Tibial nerve (tissue), 4 donors: ENCODE results near the gene ERCC8. TPM values are rescaled to one million over a fixed set of nuclear protein-coding genes. Genes with fewer than 3 reads are reported as not detected.

ENCODE experiments used
- DNase-seq, 2 donors: peaks; one replicate each; pipeline ENCODE4 v3.0.0-alpha.2; 2019; ENCODE audit warnings: low spot score in 2 of 2
- H3K27ac ChIP-seq, 4 donors: fragments of 200-600 bp; sonication (generic) in 3 of 4; one replicate each; pipeline ENCODE4 v1.5.1; 2017 to 2019; ENCODE audit warnings: mild to moderate bottlenecking in 1 of 4
- H3K27me3 ChIP-seq, 2 donors: fragments of 200-600 bp; sonication (generic) in 1 of 2; one replicate each; pipeline versions ENCODE4 v1.5.1 to v1.6.0; 2017 to 2019
- H3K36me3 ChIP-seq, 3 donors: fragments of 200-600 bp; sonication (generic); one replicate each; pipeline ENCODE4 v1.5.1; 2018 to 2019
- H3K4me1 ChIP-seq, 4 donors: fragments of 200-600 bp; sonication (generic) in 3 of 4; one replicate each; pipeline ENCODE4 v1.5.1; 2017 to 2019
- H3K4me3 ChIP-seq, 4 donors: fragments of 200-600 bp; sonication (generic) in 3 of 4; one replicate each; pipeline ENCODE4 v1.5.1; 2017 to 2019; ENCODE audit warnings: mild to moderate bottlenecking in 1 of 4, moderate library complexity in 1 of 4
- H3K9me3 ChIP-seq, 4 donors: fragments of 200-600 bp; sonication (generic) in 3 of 4; one replicate each; pipeline ENCODE4 v1.5.1; 2017 to 2019
- CTCF ChIP-seq, 5 experiments: fragments of 200-600 bp in 3 of 5; fragments of 450-650 bp in 2 of 5; sonication (generic) in 3 of 5; IDR thresholded peaks; one replicate each; pipeline ENCODE4 v1.5.1; 2016 to 2019; ENCODE audit warnings: antibody characterized with exemption in 5 of 5, mild to moderate bottlenecking in 3 of 5, moderate library complexity in 2 of 5
- EP300 ChIP-seq, 2 donors: sonication (generic); formaldehyde crosslinking; IDR thresholded peaks; one replicate each; pipeline ENCODE4 v1.6.1; 2017; ENCODE audit warnings: antibody characterized with exemption in 2 of 2, mild to moderate bottlenecking in 1 of 2
- POLR2A ChIP-seq, 2 donors: fragments of 450-650 bp; IDR thresholded peaks; one replicate each; pipeline ENCODE4 v1.6.1; 2017; ENCODE audit warnings: antibody characterized with exemption in 2 of 2, mild to moderate bottlenecking in 2 of 2, moderate library complexity in 2 of 2
- WGBS, 2 donors: methylation state at CpG; one replicate each; pipeline ENCODE4 v1.1.5; 2018; 5-methylcytosine and 5-hydroxymethylcytosine counted together
- total RNA-seq, 4 donors: library from RNA; depleted of rRNA; stranded (reverse); fragments of >200 nt; gene quantifications; one replicate each; pipeline ENCODE4 v1.1.0, GENCODE V29; 2016

Gene ERCC8
- total RNA-seq, 4 donors from 2014 or later = 10.5 to 17.5 (median 15.8) TPM

GRCh38 chr5:60927450-60927849 is 17.4 kb downstream of the ERCC8 start:
- no peak for TF ChIP-seq EP300 (IDR thresholded peaks at IDR 0.05)
- TF ChIP-seq POLR2A (IDR thresholded peaks at IDR 0.05) = no peak
- no peak for TF ChIP-seq CTCF (IDR thresholded peaks at IDR 0.05)
- no peak overlapping the region for H3K27ac ChIP-seq

GRCh38 chr5:60918466-60918865 is 26.4 kb downstream of the ERCC8 start:
- 95 to 97% methylated on average over 2 of the region's 2 CpGs for WGBS, 2 donors
- Histone ChIP-seq H3K4me1 (no peaks in the 10 kb centered on the region), H3K9me3 (no peaks in the 10 kb centered on the region), H3K27me3 (no peaks in the 10 kb centered on the region), H3K27ac (no peak overlapping the region), H3K36me3 (peaks cover 0 to 57% (median 0%) of the 10 kb centered on the region in 3 donors), H3K4me3 (no peak overlapping the region)
- TF ChIP-seq CTCF (IDR thresholded peaks at IDR 0.05) (no peak), POLR2A (IDR thresholded peaks at IDR 0.05) (no peak), EP300 (IDR thresholded peaks at IDR 0.05) (no peak)
- DNase-seq = no peak

More at GRCh38 chr5:60927450-60927849, 17.4 kb downstream of the ERCC8 start:
- no peak overlapping the region for H3K4me3 ChIP-seq
- no peak for DNase-seq
- peaks cover 0 to 6% (median 0%) of the 10 kb centered on the region in 4 donors for H3K9me3 ChIP-seq
- H3K27me3 ChIP-seq = no peaks in the 10 kb centered on the region
- no peaks in the 10 kb centered on the region for H3K4me1 ChIP-seq
- H3K36me3 ChIP-seq = peaks cover 0 to 45% (median 0%) of the 10 kb centered on the region in 3 donors

- Histone ChIP-seq H3K27ac (no peak overlapping the region), H3K4me1 (no peaks in the 10 kb centered on the region), H3K27me3 (no peaks in the 10 kb centered on the region), H3K9me3 (no peaks in the 10 kb centered on the region), H3K4me3 (no peak overlapping the region), H3K36me3 (peaks cover 0 to 57% (median 0%) of the 10 kb centered on the region in 3 donors)
- no peak for DNase-seq
- TF ChIP-seq POLR2A (IDR thresholded peaks at IDR 0.05) (no peak), CTCF (IDR thresholded peaks at IDR 0.05) (no peak), EP300 (IDR thresholded peaks at IDR 0.05) (no peak)
These were observed 28.2 kb downstream of the ERCC8 start for GRCh38 chr5:60916646-60917045.

GRCh38 chr5:60903356-60903755 is 41.5 kb downstream of the ERCC8 start:
- WGBS, 2 donors = 49 to 67% methylated on average over 4 of the region's 4 CpGs
- Histone ChIP-seq H3K4me1 (peaks cover 0 to 3% (median 0%) of the 10 kb centered on the region in 4 donors), H3K9me3 (no peaks in the 10 kb centered on the region), H3K36me3 (peaks cover 0 to 25% (median 0%) of the 10 kb centered on the region in 3 donors), H3K27ac (no peak overlapping the region), H3K27me3 (no peaks in the 10 kb centered on the region), H3K4me3 (no peak overlapping the region)
- no peak for DNase-seq
- TF ChIP-seq EP300 (IDR thresholded peaks at IDR 0.05) = no peak
- no peak for TF ChIP-seq POLR2A (IDR thresholded peaks at IDR 0.05)
- no peak for TF ChIP-seq CTCF (IDR thresholded peaks at IDR 0.05)

- no peak overlapping the region for H3K4me3 ChIP-seq
- H3K27ac ChIP-seq = no peak overlapping the region
- H3K36me3 ChIP-seq = peaks cover 0 to 86% (median 0%) of the 10 kb centered on the region in 3 donors
- H3K9me3 ChIP-seq = no peaks in the 10 kb centered on the region
- H3K4me1 ChIP-seq = no peaks in the 10 kb centered on the region
- no peaks in the 10 kb centered on the region for H3K27me3 ChIP-seq
- 95 to 99% methylated on average over 4 of the region's 4 CpGs for WGBS, 2 donors
- TF ChIP-seq POLR2A (IDR thresholded peaks at IDR 0.05) = no peak
- DNase-seq = no peak
These were observed 47.9 kb downstream of the ERCC8 start for GRCh38 chr5:60896991-60897390.

GRCh38 chr5:60893521-60893920 is 51.3 kb downstream of the ERCC8 start:
- peaks cover 0 to 75% (median 0%) of the 10 kb centered on the region in 3 donors for H3K36me3 ChIP-seq
- no peak for DNase-seq
- no peaks in the 10 kb centered on the region for H3K27me3 ChIP-seq
- TF ChIP-seq EP300 (IDR thresholded peaks at IDR 0.05) (no peak), POLR2A (IDR thresholded peaks at IDR 0.05) (no peak), CTCF (IDR thresholded peaks at IDR 0.05) (no peak)
- no peak overlapping the region for H3K27ac ChIP-seq
- 95 to 98% methylated on average over 13 of the region's 13 CpGs for WGBS, 2 donors
- H3K9me3 ChIP-seq = no peaks in the 10 kb centered on the region
- no peak overlapping the region for H3K4me3 ChIP-seq
- no peaks in the 10 kb centered on the region for H3K4me1 ChIP-seq
